Measurements from ENCODE around the gene RPS19BP1. TPM values are rescaled to one million over a fixed set of nuclear protein-coding genes. Genes with fewer than 3 reads are reported as not detected.

Gene RPS19BP1
- total RNA-seq, 1 experiment from 2014 or later = 85.8 TPM

DNA sequence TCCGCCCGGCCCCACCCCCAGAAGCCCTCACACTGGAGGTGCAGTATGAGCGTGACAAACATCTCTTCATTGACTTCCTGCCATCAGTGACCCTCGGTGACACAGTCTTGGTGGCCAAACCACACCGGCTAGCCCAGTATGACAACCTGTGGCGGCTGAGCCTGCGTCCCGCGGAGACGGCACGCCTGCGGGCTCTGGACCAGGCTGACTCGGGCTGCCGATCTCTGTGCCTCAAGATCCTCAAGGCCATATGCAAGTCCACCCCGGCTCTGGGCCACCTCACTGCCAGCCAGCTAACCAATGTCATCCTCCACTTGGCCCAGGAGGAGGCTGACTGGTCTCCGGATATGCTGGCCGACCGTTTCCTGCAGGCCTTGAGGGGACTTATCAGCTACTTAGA is 18.8 kb downstream of the RPS19BP1 start:
- Mint-ChIP-seq H3K27me3 (ENCODE audit: insufficient read depth, unreplicated experiment) (no peaks in the 10 kb centered on the region), H3K36me3 (ENCODE audit: insufficient read depth, unreplicated experiment) (peaks cover 80% of the 10 kb centered on the region)
- peaks cover 13% of the 10 kb centered on the region; the same call in 1 of the 2 replicates for H3K4me1 ChIP-seq

GRCh38 chr22:39512026-39512425 is 20.5 kb downstream of the RPS19BP1 start:
- Mint-ChIP-seq H3K27ac (ENCODE audit: unreplicated experiment) (no peak overlapping the region), H3K36me3 (ENCODE audit: insufficient read depth, unreplicated experiment) (peaks cover 83% of the 10 kb centered on the region), H3K9me3 (ENCODE audit: unreplicated experiment) (no peaks in the 10 kb centered on the region), H3K4me3 (ENCODE audit: unreplicated experiment) (no peak overlapping the region), H3K4me1 (ENCODE audit: low read depth, unreplicated experiment) (peaks cover 21% of the 10 kb centered on the region), H3K27me3 (ENCODE audit: insufficient read depth, unreplicated experiment) (no peaks in the 10 kb centered on the region)
- no peak for DNase-seq
- no peaks in the 10 kb centered on the region for H3K27me3 ChIP-seq (replicated peaks; ENCODE audit: control insufficient read depth, insufficient read depth, low read length)
- H3K4me3 ChIP-seq (ENCODE audit: low read depth, low read length) = no peak overlapping the region
- intact Hi-C loops (cut with micrococcal nuclease; ENCODE audit: unreplicated experiment) = no loop called here
- POLR2A ChIA-PET = no interaction called here
- CTCF ChIA-PET = interaction anchor here (0.8 kb wide), 1 partner anchor 15 kb away, joined by 3 read pairs; no protein-coding TSS in a partner anchor
- peaks cover 11% of the 10 kb centered on the region for H3K36me3 ChIP-seq (ENCODE audit: control insufficient read depth, insufficient read depth, low read length)
- BruUV-seq (replicated peaks) = no TSS peak
- H3K4me1 ChIP-seq = peaks cover 4% of the 10 kb centered on the region; the same call in 1 of the 2 replicates
- TF ChIP-seq, protein P1, sequence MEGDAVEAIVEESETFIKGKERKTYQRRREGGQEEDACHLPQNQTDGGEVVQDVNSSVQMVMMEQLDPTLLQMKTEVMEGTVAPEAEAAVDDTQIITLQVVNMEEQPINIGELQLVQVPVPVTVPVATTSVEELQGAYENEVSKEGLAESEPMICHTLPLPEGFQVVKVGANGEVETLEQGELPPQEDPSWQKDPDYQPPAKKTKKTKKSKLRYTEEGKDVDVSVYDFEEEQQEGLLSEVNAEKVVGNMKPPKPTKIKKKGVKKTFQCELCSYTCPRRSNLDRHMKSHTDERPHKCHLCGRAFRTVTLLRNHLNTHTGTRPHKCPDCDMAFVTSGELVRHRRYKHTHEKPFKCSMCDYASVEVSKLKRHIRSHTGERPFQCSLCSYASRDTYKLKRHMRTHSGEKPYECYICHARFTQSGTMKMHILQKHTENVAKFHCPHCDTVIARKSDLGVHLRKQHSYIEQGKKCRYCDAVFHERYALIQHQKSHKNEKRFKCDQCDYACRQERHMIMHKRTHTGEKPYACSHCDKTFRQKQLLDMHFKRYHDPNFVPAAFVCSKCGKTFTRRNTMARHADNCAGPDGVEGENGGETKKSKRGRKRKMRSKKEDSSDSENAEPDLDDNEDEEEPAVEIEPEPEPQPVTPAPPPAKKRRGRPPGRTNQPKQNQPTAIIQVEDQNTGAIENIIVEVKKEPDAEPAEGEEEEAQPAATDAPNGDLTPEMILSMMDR (IDR thresholded peaks at IDR 0.05; ENCODE audit: insufficient read depth in 1 of 2, low read depth in 1 of 2, low read length in 1 of 2, severe bottlenecking in 1 of 2, unreplicated experiment in 1 of 2) = no peak
- no peaks in the 10 kb centered on the region for H3K9me3 ChIP-seq

More for the DNA sequence above, 18.8 kb downstream of the RPS19BP1 start:
- H3K4me3 ChIP-seq (ENCODE audit: low read depth, low read length) = no peak overlapping the region
- intact Hi-C loops (cut with micrococcal nuclease; ENCODE audit: unreplicated experiment) = loop anchor here (1.0 kb wide), 1 partner anchor 51 kb away; no protein-coding TSS in a partner anchor
- peaks cover 27% of the 10 kb centered on the region for H3K4me1 Mint-ChIP-seq (ENCODE audit: low read depth, unreplicated experiment)
- no peak overlapping the region for H3K27ac Mint-ChIP-seq (ENCODE audit: unreplicated experiment)
- TF ChIP-seq, protein P1 (IDR thresholded peaks at IDR 0.05; ENCODE audit: insufficient read depth in 1 of 2, low read depth in 1 of 2, low read length in 1 of 2, severe bottlenecking in 1 of 2, unreplicated experiment in 1 of 2) = no peak
- peaks cover 11% of the 10 kb centered on the region for H3K36me3 ChIP-seq (ENCODE audit: control insufficient read depth, insufficient read depth, low read length)
- POLR2A ChIA-PET = interaction anchor here (1.0 kb wide), 1 partner anchor 51 kb away, joined by 3 read pairs; no protein-coding TSS in a partner anchor
- no TSS peak for BruUV-seq (replicated peaks)
- H3K27me3 ChIP-seq (replicated peaks; ENCODE audit: control insufficient read depth, insufficient read depth, low read length) = no peaks in the 10 kb centered on the region
- H3K4me3 Mint-ChIP-seq (ENCODE audit: unreplicated experiment) = no peak overlapping the region
- CTCF ChIA-PET = interaction anchor here (1.0 to 1.5 kb wide), 6 partner anchors 11 to 114 kb away, joined by 4 to 11 read pairs (median 5); partner anchors contain the start of genes MIEF1 and TAB1
- no peaks in the 10 kb centered on the region for H3K9me3 Mint-ChIP-seq (ENCODE audit: unreplicated experiment)
- DNase-seq = no peak
- no peaks in the 10 kb centered on the region for H3K9me3 ChIP-seq

- Mint-ChIP-seq H3K4me3 (ENCODE audit: unreplicated experiment) (no peak overlapping the region), H3K36me3 (ENCODE audit: insufficient read depth, unreplicated experiment) (peaks cover 84% of the 10 kb centered on the region), H3K4me1 (ENCODE audit: low read depth, unreplicated experiment) (peaks cover 16% of the 10 kb centered on the region), H3K27me3 (ENCODE audit: insufficient read depth, unreplicated experiment) (no peaks in the 10 kb centered on the region), H3K27ac (ENCODE audit: unreplicated experiment) (no peak overlapping the region), H3K9me3 (ENCODE audit: unreplicated experiment) (no peaks in the 10 kb centered on the region)
- BruUV-seq (replicated peaks) = no TSS peak
- H3K27me3 ChIP-seq (replicated peaks; ENCODE audit: control insufficient read depth, insufficient read depth, low read length) = no peaks in the 10 kb centered on the region
- no peaks in the 10 kb centered on the region for H3K4me1 ChIP-seq
- no peaks in the 10 kb centered on the region for H3K9me3 ChIP-seq
- peaks cover 11% of the 10 kb centered on the region for H3K36me3 ChIP-seq (ENCODE audit: control insufficient read depth, insufficient read depth, low read length)
- H3K4me3 ChIP-seq (ENCODE audit: low read depth, low read length) = no peak overlapping the region
- CTCF ChIA-PET = no interaction called here
- intact Hi-C loops (cut with micrococcal nuclease; ENCODE audit: unreplicated experiment) = no loop called here
- TF ChIP-seq, protein P1 (IDR thresholded peaks at IDR 0.05; ENCODE audit: insufficient read depth in 1 of 2, low read depth in 1 of 2, low read length in 1 of 2, severe bottlenecking in 1 of 2, unreplicated experiment in 1 of 2) = no peak
- POLR2A ChIA-PET = no interaction called here
- no peak for DNase-seq
Observed at GRCh38 chr22:39511226-39511625, 21.3 kb downstream of the RPS19BP1 start.
